PC-9 (cell line): Measurements from ENCODE around the gene HNRNPLL.

Source experiments
- EZH2 ChIP-seq: fragments of 200-600 bp; sonication (generic); IDR thresholded peaks from 2 replicates; pipeline ENCODE4 v1.8.0; 2017; ENCODE audit warnings: antibody characterized with exemption, low read depth
- TF ChIP-seq, protein P1 (sequence below): fragments of 200-600 bp; sonication (generic); conservative IDR thresholded peaks from 2 replicates; pipeline ENCODE4 v1.6.1; 2017; ENCODE audit warnings: mixed run types, antibody characterized with exemption, mild to moderate bottlenecking, moderate library complexity

DNA sequence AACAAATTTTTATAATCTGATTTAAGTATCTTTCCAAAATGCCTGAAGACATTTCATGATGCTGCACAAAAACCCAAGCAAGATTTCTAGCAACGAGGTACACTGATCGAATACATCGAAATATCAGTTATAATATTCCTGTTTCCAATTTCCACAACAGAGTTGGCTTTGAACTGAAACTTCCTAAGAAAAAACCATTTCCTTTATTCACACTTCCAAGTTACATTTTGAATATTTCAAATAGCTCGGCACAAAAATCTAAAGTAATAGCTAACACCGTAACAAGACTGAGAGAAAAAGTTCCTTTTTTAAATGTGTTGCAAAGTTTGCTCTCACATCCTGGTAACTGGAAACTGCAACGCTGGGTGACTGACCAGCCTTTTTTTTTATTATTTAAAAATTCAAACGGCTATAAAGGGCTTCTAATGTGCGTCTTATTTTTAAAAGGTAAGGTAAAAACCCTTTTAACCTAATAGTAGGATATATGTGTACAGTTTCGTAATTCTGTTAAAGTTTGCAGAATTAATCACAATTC lies 1.7 kb downstream of the HNRNPLL start:
- TF ChIP-seq, protein P1, sequence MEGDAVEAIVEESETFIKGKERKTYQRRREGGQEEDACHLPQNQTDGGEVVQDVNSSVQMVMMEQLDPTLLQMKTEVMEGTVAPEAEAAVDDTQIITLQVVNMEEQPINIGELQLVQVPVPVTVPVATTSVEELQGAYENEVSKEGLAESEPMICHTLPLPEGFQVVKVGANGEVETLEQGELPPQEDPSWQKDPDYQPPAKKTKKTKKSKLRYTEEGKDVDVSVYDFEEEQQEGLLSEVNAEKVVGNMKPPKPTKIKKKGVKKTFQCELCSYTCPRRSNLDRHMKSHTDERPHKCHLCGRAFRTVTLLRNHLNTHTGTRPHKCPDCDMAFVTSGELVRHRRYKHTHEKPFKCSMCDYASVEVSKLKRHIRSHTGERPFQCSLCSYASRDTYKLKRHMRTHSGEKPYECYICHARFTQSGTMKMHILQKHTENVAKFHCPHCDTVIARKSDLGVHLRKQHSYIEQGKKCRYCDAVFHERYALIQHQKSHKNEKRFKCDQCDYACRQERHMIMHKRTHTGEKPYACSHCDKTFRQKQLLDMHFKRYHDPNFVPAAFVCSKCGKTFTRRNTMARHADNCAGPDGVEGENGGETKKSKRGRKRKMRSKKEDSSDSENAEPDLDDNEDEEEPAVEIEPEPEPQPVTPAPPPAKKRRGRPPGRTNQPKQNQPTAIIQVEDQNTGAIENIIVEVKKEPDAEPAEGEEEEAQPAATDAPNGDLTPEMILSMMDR: no peak
- no peak for TF ChIP-seq EZH2
